AG09309 (cell line): ENCODE results near the gene BEAN1.

Experiments
- DNase-seq: peaks from one replicate; pipeline ENCODE4 v3.0.0-alpha.2; 2010; ENCODE audit warnings: low read depth
- H3K4me3 ChIP-seq: 2 replicates; pipeline ENCODE4 v1.5.1; 2011; ENCODE audit warnings: mild to moderate bottlenecking, low read depth, low read length, moderate library complexity; ENCODE audit not compliant: control insufficient read depth
- CTCF ChIP-seq: IDR thresholded peaks from 2 replicates; pipeline ENCODE4 v1.5.1; 2011; ENCODE audit warnings: mild to moderate bottlenecking, low read depth, low read length, inconsistent platforms; ENCODE audit not compliant: insufficient read depth, control insufficient read depth; ENCODE audit errors: missing control alignments

The BEAN1 gene

DNA sequence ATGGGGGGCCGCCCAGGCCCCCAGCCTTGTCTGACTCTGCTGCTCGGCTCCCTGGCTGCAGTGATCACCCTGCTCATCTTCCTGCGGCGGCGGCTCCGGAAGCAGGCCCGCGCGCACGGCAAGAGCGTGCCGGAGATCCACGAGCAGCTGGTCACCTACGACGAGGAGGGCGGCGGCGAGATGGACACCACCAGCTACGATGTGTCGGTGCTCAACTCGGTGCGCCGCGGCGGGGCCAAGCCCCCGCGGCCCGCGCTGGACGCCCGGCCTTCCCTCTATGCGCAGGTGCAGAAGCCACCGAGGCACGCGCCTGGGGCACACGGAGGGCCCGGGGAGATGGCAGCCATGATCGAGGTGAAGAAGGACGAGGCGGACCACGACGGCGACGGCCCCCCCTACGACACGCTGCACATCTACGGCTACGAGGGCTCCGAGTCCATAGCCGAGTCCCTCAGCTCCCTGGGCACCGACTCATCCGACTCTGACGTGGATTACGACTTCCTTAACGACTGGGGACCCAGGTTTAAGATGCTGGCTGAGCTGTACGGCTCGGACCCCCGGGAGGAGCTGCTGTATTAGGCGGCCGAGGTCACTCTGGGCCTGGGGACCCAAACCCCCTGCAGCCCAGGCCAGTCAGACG, 24.4 kb upstream of the BEAN1 start:
- TF ChIP-seq CTCF: no peak
- no peak overlapping the region for H3K4me3 ChIP-seq
- DNase-seq: no peak

DNA sequence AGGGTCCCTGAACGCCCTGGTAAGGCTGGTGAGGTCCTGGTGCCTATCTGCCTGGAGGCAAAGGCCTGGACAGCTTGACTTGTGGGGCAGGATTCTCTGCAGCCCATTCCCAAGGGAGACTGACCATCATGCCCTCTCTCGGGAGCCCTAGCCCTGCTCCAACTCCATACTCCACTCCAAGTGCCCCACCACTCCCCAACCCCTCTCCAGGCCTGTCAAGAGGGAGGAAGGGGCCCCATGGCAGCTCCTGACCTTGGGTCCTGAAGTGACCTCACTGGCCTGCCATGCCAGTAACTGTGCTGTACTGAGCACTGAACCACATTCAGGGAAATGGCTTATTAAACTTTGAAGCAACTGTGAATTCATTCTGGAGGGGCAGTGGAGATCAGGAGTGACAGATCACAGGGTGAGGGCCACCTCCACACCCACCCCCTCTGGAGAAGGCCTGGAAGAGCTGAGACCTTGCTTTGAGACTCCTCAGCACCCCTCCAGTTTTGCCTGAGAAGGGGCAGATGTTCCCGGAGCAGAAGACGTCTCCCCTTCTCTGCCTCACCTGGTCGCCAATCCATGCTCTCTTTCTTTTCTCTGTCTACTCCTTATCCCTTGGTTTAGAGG, 23.5 kb upstream of the BEAN1 start:
- TF ChIP-seq CTCF: no peak
- no peak for DNase-seq
- H3K4me3 ChIP-seq: no peak overlapping the region

DNA sequence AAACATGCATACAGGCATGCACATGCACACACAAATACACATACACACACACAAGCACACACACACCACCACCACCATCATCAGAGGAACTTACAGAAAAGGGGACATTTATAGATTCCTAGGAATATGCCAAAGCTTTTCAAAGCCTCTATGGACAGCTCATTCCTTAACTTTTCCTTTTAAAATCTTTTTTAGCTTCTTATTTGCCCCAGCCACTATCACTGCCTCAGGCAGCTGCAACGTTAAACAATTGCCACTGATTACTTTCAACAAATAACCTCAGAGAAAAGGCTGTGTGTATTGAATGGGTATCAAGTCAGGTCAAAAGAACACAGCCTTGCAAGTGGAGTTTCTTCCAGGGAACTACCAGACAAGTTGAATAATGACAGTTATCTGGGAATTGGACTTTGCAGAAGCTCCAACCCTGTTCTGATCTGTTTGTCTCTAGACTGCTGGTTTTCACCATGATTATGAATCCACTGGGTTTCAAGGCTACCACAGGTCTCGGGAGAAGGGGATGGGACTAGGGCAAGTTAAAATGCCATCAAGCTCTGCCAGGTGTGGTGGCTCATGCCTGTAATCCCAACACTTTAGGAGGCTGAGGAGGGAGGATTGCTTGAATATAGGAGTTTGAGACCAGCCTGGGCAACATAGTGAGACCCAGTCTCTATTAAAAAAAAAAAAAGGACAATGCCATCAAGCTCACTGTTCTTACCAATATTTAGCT, 21.9 kb upstream of the BEAN1 start:
- DNase-seq: no peak
- no peak overlapping the region for H3K4me3 ChIP-seq
- no peak for TF ChIP-seq CTCF

- TF ChIP-seq CTCF: peak; percentile 81
- H3K4me3 ChIP-seq: peak overlapping the region; percentile 64
Observed at GRCh38 chr16:66406534-66407221, 20.4 kb upstream of the BEAN1 start.

DNA sequence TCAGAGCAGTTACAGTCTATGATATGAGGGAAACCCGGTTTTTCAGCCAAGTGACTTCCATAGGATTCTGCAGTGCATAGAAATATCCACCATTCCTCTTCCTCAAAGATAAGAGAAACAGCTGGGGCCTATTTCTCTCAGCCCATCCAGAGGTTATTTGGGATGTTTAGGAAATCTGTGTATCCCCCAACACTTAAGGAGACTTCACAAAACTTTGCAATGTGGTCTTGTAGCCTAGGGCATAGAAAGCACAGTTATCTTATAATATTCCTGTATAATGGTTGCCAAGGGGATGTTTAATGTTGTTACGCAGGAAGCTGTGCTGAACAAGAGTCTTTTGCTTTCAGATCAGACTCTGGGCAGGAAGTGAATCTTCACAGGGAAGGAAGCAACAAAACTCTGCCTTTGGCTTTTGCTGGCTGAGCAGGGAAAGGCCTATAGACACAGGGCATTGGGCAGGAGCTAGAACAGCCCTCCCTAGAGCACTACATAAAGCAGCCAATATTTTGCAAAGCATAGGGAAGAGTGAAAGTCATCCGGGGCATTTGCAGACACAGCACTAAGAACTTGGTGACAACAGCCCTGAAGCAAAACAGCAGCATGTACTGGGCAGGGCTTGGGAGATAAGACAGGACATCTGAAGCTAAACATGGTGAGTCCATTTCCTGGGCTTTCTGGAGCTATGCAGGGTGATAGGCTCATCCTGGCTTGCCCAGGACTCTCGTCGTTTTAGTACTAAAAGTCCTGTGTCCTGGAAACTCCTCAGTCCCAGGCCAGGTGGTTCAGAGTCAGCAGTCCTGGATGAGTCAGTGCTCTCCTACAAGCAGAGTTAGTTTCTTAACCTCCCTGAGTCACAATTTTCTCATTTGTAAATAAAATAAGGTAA, 18.7 kb upstream of the BEAN1 start:
- H3K4me3 ChIP-seq: no peak overlapping the region
- no peak for DNase-seq
- TF ChIP-seq CTCF: no peak

More at GRCh38 chr16:66406534-66407221, 20.4 kb upstream of the BEAN1 start:
- no peak for DNase-seq

DNA sequence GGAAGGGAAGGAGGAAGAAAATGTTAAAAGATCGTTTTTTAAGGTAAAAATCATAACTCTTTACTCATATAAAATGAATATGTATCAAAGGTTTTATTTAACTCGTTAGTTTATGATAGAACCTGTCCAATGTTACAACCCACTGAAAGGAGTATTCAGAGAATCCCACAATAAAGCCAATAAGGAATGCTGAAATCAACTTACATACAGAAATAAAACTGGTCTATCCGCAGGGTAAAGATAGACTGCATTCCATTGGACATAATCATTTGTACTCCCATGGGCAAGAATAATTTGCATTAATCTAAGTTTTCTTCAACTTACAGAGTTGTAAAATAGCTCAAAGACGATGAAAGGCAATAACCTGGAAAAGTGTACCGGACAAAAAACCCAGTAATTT, 17.9 kb upstream of the BEAN1 start:
- no peak for TF ChIP-seq CTCF
- DNase-seq: no peak
- H3K4me3 ChIP-seq: no peak overlapping the region
